Measurements from ENCODE around the gene ZNF18.
A peak's percentile ranks its signal among the peaks of the same experiment; 100 is the strongest.

Gene ZNF18

GRCh38 chr17:12028611-12029010 is 31.3 kb upstream of the ZNF18 start:
- peak; percentile 71 for TF ChIP-seq ISL1 (CRISPR knock-in tag; IDR thresholded peaks at IDR 0.05)
- no peak for TF ChIP-seq RARB (CRISPR knock-in tag; IDR thresholded peaks at IDR 0.05)

GRCh38 chr17:12027658-12028057 is 30.4 kb upstream of the ZNF18 start:
- TF ChIP-seq CSRNP3 (CRISPR knock-in tag; IDR thresholded peaks at IDR 0.05) (no peak), RARB (CRISPR knock-in tag; IDR thresholded peaks at IDR 0.05) (no peak), ISL1 (CRISPR knock-in tag; IDR thresholded peaks at IDR 0.05) (no peak), ZNF70 (CRISPR knock-in tag; IDR thresholded peaks at IDR 0.05) (no peak), POU6F1 (CRISPR knock-in tag; IDR thresholded peaks at IDR 0.05; ENCODE audit: borderline replicate concordance, low read depth) (no peak), ARNTL (CRISPR knock-in tag; IDR thresholded peaks at IDR 0.05; ENCODE audit: borderline replicate concordance, low read depth) (no peak), SNAI2 (CRISPR knock-in tag; IDR thresholded peaks at IDR 0.05) (no peak), ZFP3 (CRISPR knock-in tag; IDR thresholded peaks at IDR 0.05) (no peak), ESRRG (CRISPR knock-in tag; IDR thresholded peaks at IDR 0.05) (no peak), PPARA (CRISPR knock-in tag; IDR thresholded peaks at IDR 0.05; ENCODE audit: borderline replicate concordance) (no peak), PATZ1 (CRISPR knock-in tag; IDR thresholded peaks at IDR 0.05; ENCODE audit: borderline replicate concordance) (no peak), GLIS3 (CRISPR knock-in tag; IDR thresholded peaks at IDR 0.05) (no peak), OSR1 (CRISPR knock-in tag; IDR thresholded peaks at IDR 0.05) (no peak), TSHZ2 (CRISPR knock-in tag; IDR thresholded peaks at IDR 0.05) (no peak), BACH2 (CRISPR knock-in tag; IDR thresholded peaks at IDR 0.05; ENCODE audit: borderline replicate concordance) (no peak), ZNF565 (CRISPR knock-in tag; conservative IDR thresholded peaks at IDR 0.05; ENCODE audit: low read depth) (no peak), CREB5 (CRISPR knock-in tag; IDR thresholded peaks at IDR 0.05; ENCODE audit: low read depth) (no peak), CSDC2 (CRISPR knock-in tag; IDR thresholded peaks at IDR 0.05) (no peak), TOX (CRISPR knock-in tag; IDR thresholded peaks at IDR 0.05; ENCODE audit: borderline replicate concordance) (no peak), ZFP30 (CRISPR knock-in tag; IDR thresholded peaks at IDR 0.05) (no peak)
- no peak for ATAC-seq

More at GRCh38 chr17:12028611-12029010, 31.3 kb upstream of the ZNF18 start:
- no peak for ATAC-seq

- TF ChIP-seq ISL1 (CRISPR knock-in tag; IDR thresholded peaks at IDR 0.05) (peak; percentile 80), TCF4 (CRISPR knock-in tag; IDR thresholded peaks at IDR 0.05; ENCODE audit: borderline replicate concordance) (no peak)
- no peak for ATAC-seq
These were observed 27.1 kb upstream of the ZNF18 start for GRCh38 chr17:12024327-12024726.

GRCh38 chr17:12022310-12022709 is 25.0 kb upstream of the ZNF18 start:
- no peak for ATAC-seq

More at GRCh38 chr17:12022310-12022709, 25.0 kb upstream of the ZNF18 start:
- TF ChIP-seq CSDC2 (CRISPR knock-in tag; IDR thresholded peaks at IDR 0.05) (no peak), ZNF8 (CRISPR knock-in tag; IDR thresholded peaks at IDR 0.05) (no peak)
